ENCODE measurements around the gene GDF3.
"Not testable (repeated sequence)": the region's sequence is repeated elsewhere in the genome, so short reads cannot be mapped to it uniquely, and the experiment has no call there.

GDF3 gene

GRCh38 chr12:7645395-7646177 lies 50.0 kb downstream of the GDF3 start:
- peak; percentile 92 for TF ChIP-seq CTCF (IDR thresholded peaks at IDR 0.05)
- Mint-ChIP-seq H3K9me3 (no peaks in the 10 kb centered on the region), H3K4me3 (no peak overlapping the region), H3K4me1 (peaks cover 49% of the 10 kb centered on the region), H3K36me3 (ENCODE audit: low read depth) (no peaks in the 10 kb centered on the region), H3K27ac (no peak overlapping the region), H3K27me3 (ENCODE audit: low read depth, poor library complexity) (no peaks in the 10 kb centered on the region)
- peak; percentile 48 for DNase-seq

GRCh38 chr12:7642876-7643309 lies 52.7 kb downstream of the GDF3 start:
- no peak overlapping the region for H3K4me3 Mint-ChIP-seq
- H3K36me3 Mint-ChIP-seq (ENCODE audit: low read depth): no peaks in the 10 kb centered on the region
- no peak overlapping the region for H3K27ac Mint-ChIP-seq
- H3K27me3 Mint-ChIP-seq (ENCODE audit: low read depth, poor library complexity): peaks cover under 1% of the 10 kb centered on the region
- peaks cover 64% of the 10 kb centered on the region for H3K4me1 Mint-ChIP-seq
- TF ChIP-seq CTCF (IDR thresholded peaks at IDR 0.05): peak; percentile 40
- no peaks in the 10 kb centered on the region for H3K9me3 Mint-ChIP-seq
- DNase-seq: peak; percentile 16

DNA sequence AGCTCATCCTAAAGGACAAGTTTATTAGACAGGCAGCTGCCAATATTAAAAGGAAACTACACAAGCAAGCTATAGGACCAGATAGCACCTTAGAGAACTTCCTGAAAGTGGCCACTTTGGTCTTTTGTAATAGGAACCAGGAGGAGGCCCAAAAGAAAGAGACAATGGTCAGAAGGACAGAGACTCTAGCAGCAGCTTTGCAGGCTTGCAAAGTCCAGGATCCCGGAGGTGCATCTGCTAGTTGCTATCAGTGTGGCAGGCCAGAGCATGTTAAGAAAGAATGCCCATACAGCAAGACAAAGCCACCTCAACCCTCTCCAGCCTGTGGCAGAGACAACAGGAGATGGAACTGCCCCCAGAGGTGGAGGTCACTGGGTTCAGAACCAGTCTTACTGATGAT lies 53.3 kb downstream of the GDF3 start:
- H3K4me3 Mint-ChIP-seq: no peak overlapping the region
- H3K9me3 Mint-ChIP-seq: no peaks in the 10 kb centered on the region
- peak overlapping the region; percentile 37 for H3K27ac Mint-ChIP-seq
- DNase-seq: no peak
- no peaks in the 10 kb centered on the region for H3K36me3 Mint-ChIP-seq (ENCODE audit: low read depth)
- peaks cover 69% of the 10 kb centered on the region for H3K4me1 Mint-ChIP-seq
- H3K27me3 Mint-ChIP-seq (ENCODE audit: low read depth, poor library complexity): peaks cover 5% of the 10 kb centered on the region
- TF ChIP-seq CTCF (IDR thresholded peaks at IDR 0.05): no peak

- not testable (repeated sequence) for H3K36me3 Mint-ChIP-seq (ENCODE audit: low read depth); H3K4me3 Mint-ChIP-seq; H3K9me3 Mint-ChIP-seq; DNase-seq
- Mint-ChIP-seq H3K27ac (peak overlapping the region; percentile 68), H3K27me3 (ENCODE audit: low read depth, poor library complexity) (peaks cover 10% of the 10 kb centered on the region), H3K4me1 (peaks cover 58% of the 10 kb centered on the region)
These were observed 55.2 kb downstream of the GDF3 start for GRCh38 chr12:7640123-7640995.
